ENCODE data around the gene NOXA1. TPM values are rescaled to one million over a fixed set of nuclear protein-coding genes. Genes with fewer than 3 reads are reported as not detected.

NOXA1 gene
- total and polyA plus RNA-seq, 2 donors from 2014 or later: 19.1 to 21.8 TPM

DNA sequence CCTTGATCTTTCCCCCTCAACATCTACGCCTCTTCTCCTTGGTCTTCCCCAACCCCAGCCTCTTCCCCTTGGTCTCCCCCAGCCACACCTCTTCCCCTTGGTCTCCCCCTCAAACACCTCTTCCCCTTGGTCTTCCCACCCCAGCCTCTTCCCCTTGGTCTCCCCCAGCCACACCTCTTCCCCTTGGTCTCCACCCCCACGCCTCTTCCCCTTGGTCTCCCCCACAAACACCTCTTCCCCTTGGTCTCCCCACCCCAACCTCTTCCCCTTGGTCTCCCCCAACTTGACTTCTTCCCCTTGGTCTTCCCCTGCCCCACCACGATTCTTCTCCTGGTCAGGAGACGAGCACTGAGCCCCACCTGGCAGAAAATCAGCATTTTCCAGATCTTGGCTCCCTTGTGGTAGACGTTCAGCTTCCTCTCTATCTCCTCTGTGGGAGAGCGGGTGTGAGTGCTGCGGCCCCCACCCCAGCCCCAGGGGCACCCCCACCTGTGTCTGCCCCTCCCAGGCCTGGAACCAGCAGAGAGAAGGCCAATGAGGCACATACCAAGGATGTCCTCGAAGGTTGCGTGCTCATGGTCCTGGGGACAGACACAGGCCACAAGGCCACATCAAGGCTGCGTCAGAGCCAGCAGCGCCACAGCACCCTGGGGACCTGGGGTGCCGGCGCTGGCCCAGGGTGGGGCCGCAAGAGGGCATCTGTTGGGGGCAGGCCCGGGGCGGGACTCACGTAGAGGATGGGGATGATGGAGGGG, 29.0 kb downstream of the NOXA1 start:
- Histone ChIP-seq H3K4me3 (ENCODE audit: low read length in 3 of 3) (no peak overlapping the region), H3K27ac (ENCODE audit: low read depth in 2 of 2, low read length in 2 of 2) (no peak overlapping the region), H3K4me1 (ENCODE audit: control insufficient read depth in 2 of 3, insufficient read depth in 2 of 3, low read depth in 1 of 3, low read length in 3 of 3) (peaks cover 0 to 14% (median 7%) of the 10 kb centered on the region in 3 donors), H3K9ac (ENCODE audit: low read length in 3 of 3) (no peak overlapping the region), H3K9me3 (ENCODE audit: control insufficient read depth in 2 of 3, insufficient read depth in 1 of 3, low read length in 3 of 3) (no peaks in the 10 kb centered on the region), H3K27me3 (ENCODE audit: control insufficient read depth, insufficient read depth, low read length) (no peaks in the 10 kb centered on the region), H3K36me3 (ENCODE audit: control insufficient read depth in 2 of 3, insufficient read depth in 3 of 3, low read length in 3 of 3) (no peaks in the 10 kb centered on the region)
- DNase-seq (peak in 2 of 5 donors; percentile 63 to 73), FAIRE-seq (no peak)
- intact Hi-C loops (cut with DNase I): no loop called here
- TF ChIP-seq, protein P1, sequence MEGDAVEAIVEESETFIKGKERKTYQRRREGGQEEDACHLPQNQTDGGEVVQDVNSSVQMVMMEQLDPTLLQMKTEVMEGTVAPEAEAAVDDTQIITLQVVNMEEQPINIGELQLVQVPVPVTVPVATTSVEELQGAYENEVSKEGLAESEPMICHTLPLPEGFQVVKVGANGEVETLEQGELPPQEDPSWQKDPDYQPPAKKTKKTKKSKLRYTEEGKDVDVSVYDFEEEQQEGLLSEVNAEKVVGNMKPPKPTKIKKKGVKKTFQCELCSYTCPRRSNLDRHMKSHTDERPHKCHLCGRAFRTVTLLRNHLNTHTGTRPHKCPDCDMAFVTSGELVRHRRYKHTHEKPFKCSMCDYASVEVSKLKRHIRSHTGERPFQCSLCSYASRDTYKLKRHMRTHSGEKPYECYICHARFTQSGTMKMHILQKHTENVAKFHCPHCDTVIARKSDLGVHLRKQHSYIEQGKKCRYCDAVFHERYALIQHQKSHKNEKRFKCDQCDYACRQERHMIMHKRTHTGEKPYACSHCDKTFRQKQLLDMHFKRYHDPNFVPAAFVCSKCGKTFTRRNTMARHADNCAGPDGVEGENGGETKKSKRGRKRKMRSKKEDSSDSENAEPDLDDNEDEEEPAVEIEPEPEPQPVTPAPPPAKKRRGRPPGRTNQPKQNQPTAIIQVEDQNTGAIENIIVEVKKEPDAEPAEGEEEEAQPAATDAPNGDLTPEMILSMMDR (IDR thresholded peaks at IDR 0.05; ENCODE audit: borderline replicate concordance, extremely low read depth, insufficient read depth): no peak

DNA sequence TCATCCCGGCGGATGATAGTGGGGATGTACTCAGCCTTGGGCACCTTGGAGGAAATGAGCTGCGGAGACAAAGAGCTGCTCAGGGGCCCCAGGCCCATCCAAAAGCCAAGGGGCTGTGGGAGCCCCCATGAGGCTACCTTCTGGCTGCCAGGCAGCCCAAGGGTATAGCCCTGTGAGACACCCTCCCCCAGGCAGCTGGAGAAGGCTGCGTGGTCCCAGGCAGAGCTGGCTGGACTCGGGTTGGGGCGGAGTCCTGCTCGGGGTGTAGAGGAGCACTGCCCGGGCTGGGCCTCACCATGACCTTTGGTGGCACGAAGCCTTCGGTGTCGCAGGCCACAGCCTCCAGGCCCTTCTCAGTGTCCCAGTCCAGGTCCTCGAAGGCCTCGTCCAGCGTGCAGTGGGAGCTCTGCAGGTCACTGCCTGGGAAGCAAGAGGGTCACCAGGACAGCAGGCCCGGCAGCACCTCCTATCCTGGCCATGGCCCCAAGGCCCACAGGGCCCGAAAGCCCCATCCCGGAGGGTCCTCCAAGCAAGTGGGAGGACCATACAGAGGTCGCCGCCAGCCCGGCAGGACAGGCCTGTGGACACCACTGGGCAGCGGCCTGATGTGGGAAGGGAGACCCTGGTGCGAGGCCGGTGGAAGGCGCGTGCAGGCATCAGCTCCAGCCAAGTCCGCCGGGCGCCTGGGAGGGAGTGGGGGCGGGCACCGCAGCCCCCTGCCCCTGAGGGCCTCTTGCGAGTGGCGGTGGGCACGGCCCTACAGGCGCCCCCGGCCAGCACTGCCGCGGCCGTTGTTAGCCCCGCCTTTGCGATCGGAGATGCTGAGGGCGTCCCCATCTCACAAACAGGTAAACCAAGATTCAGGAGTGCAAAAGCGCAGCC, 29.8 kb downstream of the NOXA1 start:
- peak in 1 of 5 donors; percentile 89 for DNase-seq
- intact Hi-C loops (cut with DNase I): no loop called here
- H3K9me3 ChIP-seq (ENCODE audit: control insufficient read depth in 2 of 3, insufficient read depth in 1 of 3, low read length in 3 of 3): no peaks in the 10 kb centered on the region
- TF ChIP-seq, protein P1 (IDR thresholded peaks at IDR 0.05; ENCODE audit: borderline replicate concordance, extremely low read depth, insufficient read depth): no peak
- H3K4me1 ChIP-seq (ENCODE audit: control insufficient read depth in 2 of 3, insufficient read depth in 2 of 3, low read depth in 1 of 3, low read length in 3 of 3): peaks cover 0 to 17% (median 7%) of the 10 kb centered on the region in 3 donors
- no peak overlapping the region for H3K9ac ChIP-seq (ENCODE audit: low read length in 3 of 3)
- no peak for FAIRE-seq
- no peaks in the 10 kb centered on the region for H3K27me3 ChIP-seq (ENCODE audit: control insufficient read depth, insufficient read depth, low read length)
- no peak overlapping the region for H3K27ac ChIP-seq (ENCODE audit: low read depth in 2 of 2, low read length in 2 of 2)
- H3K36me3 ChIP-seq (ENCODE audit: control insufficient read depth in 2 of 3, insufficient read depth in 3 of 3, low read length in 3 of 3): no peaks in the 10 kb centered on the region
- no peak overlapping the region for H3K4me3 ChIP-seq (ENCODE audit: low read length in 3 of 3)

DNA sequence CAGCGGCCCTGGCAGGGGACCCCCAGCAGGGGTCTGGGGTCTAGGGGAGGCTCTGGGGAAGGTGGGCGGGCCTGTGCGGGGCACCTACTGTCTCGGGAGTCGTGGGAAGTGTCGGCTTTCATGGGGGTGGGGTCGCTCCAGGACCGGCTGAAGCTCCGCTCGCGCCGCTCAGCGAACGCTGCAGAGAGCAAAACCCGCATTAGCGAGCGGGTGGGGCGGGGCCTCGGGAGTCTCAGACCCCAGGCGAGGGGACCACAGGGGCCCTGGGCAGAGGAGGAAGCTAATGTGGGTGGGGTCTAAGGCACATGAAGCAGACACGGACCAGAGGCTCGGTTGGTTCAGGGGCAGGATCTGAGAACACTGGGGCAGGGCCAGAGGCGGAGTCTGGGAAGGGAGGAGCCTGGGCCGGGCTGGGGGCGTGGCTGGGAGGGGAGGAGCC, 30.5 kb downstream of the NOXA1 start:
- peaks cover 0 to 22% (median 7%) of the 10 kb centered on the region in 3 donors for H3K4me1 ChIP-seq (ENCODE audit: control insufficient read depth in 2 of 3, insufficient read depth in 2 of 3, low read depth in 1 of 3, low read length in 3 of 3)
- intact Hi-C loops (cut with DNase I): no loop called here
- no peak for FAIRE-seq

More for the DNA sequence above, 30.5 kb downstream of the NOXA1 start:
- peak; percentile 85 to 95 (median 90) for DNase-seq
- Histone ChIP-seq H3K36me3 (ENCODE audit: control insufficient read depth in 2 of 3, insufficient read depth in 3 of 3, low read length in 3 of 3) (no peaks in the 10 kb centered on the region), H3K27ac (ENCODE audit: low read depth in 2 of 2, low read length in 2 of 2) (no peak overlapping the region), H3K4me3 (ENCODE audit: low read length in 3 of 3) (peak overlapping the region in 1 of 3 donors; percentile 11), H3K9ac (ENCODE audit: low read length in 3 of 3) (no peak overlapping the region), H3K27me3 (ENCODE audit: control insufficient read depth, insufficient read depth, low read length) (no peaks in the 10 kb centered on the region), H3K9me3 (ENCODE audit: control insufficient read depth in 2 of 3, insufficient read depth in 1 of 3, low read length in 3 of 3) (no peaks in the 10 kb centered on the region)
- TF ChIP-seq, protein P1 (IDR thresholded peaks at IDR 0.05; ENCODE audit: borderline replicate concordance, extremely low read depth, insufficient read depth): no peak
